HG03558 (cell line): Measurements from ENCODE around the gene FCHSD2.

ENCODE experiments used
- ATAC-seq: cut with Tn5 transposase; IDR thresholded peaks from one replicate; pipeline ENCODE4 v1.9.1; 2021; ENCODE audit warnings: moderate number of reproducible peaks; ENCODE audit not compliant: unreplicated experiment; ENCODE audit errors: extremely low read depth

FCHSD2 gene

DNA sequence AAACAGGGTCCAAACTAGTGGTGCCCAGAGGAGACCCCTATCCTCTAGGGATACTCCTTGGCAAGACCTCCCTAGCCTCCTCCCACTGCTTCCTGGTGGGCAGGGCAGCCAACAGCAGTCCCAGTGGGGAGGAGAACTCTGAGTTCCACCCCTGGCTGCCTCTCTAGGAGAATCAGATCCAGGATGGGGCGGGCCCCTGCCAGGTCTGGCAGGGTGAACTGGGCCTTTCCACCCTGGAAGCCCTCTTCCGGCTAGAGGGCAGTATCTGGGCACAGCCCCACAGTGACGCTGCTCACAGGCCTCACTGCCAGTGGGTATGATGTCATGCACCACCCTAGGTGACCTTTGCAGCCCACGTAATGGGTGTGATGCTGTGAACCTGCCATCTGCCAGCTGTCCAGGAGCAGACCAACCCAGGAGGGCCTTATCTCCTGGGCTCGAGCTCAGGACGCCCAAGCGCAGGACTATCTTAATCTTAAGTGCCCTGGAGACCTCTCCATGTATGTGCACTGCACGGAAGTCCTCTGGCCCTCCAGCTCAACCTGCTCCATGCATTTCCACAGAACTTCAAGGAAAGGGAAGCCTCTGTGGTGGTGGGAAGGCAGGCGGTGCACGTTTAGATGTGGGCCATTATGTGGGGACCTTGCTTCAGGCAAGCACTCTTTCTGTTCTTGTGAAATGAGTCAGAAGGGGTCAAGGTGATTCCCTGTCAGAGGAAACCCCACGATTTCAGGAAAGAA, 31.8 kb upstream of the FCHSD2 start:
- ATAC-seq = no peak

DNA sequence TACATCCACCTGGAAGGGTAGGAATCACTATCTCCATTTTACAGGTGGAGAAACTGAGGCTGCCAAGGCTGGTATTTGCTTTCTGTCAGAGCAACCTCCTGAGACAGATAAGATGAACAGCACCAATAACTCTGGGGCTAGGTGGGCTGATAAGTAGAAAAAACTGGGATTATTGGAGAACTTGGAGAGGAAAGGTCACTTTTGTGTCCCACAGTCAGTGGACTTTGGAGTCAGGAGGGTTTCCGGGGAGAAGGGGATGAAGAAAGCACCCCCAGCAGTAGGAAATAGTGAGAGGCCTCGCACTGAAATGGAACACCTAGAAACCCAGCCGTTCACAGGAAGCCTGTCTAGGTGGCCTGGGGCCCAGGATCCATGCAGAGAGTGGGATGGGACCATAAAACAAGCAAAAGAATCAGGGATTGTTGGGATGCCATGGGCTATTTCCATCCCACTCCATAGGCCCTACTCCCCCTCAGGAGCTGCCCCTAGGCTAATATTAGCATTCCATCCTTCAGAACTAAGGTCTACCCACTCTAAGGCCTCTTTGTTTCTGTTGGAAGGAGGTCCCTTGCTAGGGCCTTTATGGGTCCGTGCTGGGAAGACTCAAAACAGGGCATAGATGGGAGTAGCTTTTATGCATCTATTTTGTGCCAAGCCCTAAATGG, 31.0 kb upstream of the FCHSD2 start:
- ATAC-seq = no peak

DNA sequence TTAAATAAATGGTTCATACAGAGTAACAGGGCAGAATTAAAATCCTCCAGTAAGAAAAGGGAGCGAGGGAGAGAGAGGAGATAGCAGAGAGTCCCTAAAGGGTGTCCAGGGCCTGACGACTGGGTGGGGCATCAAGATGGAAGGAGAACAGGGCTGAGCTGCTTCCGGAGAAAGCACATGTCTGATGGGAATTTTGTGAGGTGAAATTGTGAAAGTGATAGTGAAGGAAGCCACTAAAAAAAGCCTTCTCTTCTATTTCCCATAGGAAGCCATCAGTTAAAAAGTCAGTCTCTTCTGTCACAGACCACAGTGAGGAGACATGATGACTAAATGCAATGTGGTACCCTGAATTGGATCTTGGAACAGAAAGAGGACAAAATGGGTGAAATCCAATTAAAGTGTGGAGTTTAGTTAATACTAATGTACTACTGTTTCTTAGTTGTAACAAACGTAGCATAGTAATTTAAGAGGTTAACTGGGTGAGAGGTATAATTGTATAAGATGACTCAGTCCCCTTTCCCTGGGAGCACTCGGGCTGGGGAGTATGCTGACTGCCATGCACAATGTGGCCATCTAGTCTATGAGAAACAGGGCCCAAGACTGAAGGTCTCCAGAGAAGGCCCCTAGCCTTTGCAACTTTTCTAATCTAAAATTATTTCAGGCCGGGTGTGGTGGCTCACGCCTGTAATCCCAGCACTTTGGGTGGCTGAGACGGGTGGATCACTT, 29.5 kb upstream of the FCHSD2 start:
- ATAC-seq = no peak

DNA sequence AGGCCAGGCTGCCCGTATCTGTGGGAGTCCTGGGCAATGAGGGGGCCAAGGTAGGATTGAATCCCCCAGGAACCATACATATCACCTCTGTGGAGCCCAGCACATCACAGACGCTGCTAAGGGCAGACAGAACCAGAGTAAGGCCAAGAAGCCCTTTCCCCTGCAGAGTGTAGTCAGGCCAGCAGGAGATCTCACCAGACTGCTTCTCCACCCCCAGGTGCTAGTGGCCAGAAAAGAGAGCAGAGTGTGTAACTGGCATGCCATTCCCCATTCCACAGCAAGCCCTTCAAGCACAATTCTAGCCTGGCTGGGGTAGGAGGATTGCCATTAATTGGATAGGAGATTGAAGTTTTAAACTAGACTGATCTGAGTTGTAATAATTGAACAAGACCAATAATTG, 28.0 kb upstream of the FCHSD2 start:
- ATAC-seq = no peak

DNA sequence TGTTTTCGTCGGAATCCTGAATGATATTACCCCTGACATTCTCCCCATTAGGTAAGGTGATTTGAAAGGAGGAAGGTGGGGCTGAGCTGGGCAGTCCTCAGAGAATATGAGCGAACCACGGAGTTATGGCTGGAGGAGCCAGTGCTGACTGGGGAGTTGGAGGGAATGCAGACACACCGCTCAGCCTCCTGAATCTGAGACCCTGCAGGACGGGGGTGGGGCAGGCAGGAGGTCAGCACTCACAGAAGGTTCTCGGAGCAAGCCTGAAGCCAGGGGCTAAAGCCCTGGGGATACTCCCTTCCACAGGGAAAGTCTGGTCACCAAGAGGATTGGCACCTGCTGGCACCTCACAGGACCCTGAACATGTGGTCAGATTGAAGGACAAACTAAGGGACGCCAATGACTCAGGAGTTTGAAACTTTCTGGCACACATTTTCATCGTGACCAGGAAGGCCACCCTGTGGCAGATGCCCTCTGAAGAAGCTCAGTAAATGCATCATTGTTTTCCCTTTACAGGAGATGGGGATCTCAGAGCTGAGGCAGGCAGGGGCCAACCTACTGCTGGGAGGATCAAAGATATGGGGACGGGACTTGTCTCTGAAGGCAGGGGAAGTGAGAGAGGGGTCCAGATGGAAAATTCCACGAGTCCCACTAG, 26.9 kb upstream of the FCHSD2 start:
- no peak for ATAC-seq

DNA sequence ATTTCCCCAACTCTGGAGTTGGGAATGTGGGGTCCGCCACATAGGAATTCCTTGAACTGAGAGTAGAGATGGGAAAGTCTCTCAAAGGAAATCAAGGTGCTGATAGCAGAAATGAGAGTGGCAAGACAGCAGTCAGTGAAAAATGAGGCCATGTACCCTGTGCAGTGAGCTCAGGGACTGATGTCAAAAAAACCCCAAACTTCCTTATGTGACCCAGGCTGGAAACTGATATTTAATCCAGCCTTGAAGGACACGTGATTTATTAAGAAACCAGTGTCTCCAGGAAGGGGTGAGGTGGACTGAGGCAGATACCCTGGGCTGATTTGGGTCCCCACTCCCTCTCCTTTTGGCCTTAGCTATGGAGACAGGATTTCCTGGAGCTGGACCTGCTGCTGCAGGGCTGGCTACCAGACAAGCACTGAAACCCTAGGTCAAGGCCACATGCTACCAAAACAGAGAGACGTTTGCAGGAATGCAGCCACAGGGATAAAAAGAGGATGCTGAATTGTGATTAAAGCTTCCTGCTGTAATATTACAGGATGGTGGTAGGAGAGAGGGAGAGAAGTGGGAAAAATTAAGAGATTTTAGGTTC, 25.3 kb upstream of the FCHSD2 start:
- ATAC-seq = no peak

DNA sequence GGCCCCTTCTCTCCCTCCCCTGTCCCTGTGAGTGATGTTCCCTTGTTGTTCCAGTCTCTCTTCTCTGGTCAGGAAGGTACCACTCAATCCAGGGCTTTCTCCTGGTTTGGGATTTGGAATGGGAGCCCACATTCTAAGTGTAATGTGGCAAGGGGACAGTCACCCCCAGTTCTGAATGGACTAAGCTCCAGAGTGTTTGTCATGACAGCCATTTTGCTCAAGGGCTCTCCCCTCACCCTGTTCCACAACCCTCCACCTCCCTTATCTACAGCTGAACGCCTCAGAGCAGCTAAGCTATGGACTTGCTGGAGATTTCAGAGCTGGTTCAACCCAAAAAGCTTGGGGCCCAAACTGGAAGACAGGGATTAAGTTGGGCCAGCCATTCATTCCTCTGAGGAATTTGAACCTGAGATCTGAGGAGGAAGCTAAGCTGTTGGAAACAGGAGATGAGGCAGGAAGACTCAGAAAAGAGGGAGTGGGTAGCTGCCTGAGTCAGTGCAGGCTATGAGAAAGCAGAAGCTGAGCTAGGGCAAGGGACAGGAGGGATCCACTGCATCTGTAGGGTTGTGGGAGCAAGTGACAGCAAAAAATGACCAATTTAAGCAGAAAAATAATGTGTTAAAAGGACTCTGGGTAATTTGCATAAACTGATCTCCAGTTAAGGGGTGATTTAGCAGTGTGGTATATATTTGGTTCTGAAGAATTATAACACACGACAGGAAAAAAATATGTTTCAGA, 22.9 kb upstream of the FCHSD2 start:
- ATAC-seq = no peak

GRCh38 chr11:73163638-73164174, 21.6 kb upstream of the FCHSD2 start:
- ATAC-seq = no peak

- no peak for ATAC-seq
Observed at GRCh38 chr11:73162196-73162740, 20.1 kb upstream of the FCHSD2 start.

GRCh38 chr11:73160005-73160760, 18.1 kb upstream of the FCHSD2 start:
- no peak for ATAC-seq

GRCh38 chr11:73159297-73159696, 17.2 kb upstream of the FCHSD2 start:
- ATAC-seq = no peak

DNA sequence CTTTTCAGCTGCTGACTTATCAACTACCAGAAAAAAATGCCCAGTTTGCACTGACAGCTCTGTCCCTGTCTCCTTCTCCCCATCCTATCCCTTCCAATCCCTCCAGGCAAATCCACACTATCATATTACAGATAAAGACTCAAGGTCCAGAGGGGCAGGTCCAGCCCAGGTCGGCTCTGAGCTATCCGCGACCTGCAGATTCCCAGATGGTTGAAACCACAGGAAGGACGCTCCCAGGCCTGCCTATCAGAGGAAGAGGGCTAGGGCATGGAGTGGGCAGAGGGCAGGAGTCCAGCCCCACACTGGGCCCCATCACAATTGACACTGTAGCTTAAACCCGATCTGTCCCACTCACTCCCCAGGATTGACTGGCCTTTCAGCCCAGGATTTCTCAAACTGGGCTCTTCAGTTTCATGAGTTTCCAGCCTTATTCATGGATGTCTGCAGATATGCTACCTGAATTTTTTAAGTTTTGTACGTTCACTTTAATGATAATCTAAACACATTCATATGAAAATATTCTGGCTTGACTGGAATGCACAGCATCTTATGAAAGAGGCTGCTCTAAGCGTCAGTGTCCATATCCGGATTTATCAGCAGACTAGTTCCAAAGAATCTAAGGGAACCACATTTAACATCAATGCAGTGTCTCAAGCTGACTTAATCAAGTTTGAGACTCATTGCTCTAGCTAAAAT, 16.4 kb upstream of the FCHSD2 start:
- ATAC-seq = no peak

DNA sequence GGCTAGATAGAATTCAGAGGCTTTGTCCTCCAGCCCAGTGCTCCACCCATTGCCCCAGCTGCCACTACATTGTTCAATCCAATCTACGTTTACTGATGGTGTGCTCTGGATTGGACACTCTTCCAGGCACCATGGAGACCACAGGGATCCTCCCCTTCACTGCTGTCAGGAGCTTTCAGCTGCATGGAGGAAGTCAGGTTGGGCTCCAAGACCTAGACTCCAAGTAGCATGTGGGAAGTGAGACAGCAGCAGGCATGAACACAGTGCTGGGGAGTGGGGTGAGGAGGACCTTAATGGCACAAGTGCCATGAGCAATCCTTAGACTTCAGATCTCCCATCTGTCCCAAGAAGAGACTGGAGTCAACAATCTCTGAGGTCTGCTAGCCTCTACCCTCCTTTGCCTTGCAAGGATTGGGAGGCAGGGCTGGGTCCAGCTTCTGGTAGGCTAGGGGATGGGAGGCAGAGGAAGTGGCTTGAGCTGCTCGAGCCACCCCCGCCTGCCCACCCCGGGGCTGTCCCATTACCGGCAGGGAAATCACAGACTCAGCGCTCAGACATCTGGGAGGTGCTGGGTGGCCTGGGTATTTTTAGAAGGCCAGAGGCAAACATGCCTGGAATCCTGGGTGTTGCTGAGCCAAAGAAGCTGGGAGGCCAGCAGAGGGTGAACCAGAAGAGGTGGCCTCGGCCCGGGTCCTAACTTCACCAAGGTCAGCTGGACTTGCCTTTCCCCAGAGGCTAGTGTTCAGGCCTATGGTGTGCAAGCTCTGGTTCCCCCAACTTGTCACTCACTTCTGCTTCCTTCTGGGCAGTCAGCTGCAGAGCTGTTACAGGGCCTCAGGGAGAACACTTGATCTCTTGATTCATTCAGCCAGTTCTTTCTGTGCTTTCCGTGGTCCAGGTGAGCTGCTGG, 15.2 kb upstream of the FCHSD2 start:
- ATAC-seq = no peak

DNA sequence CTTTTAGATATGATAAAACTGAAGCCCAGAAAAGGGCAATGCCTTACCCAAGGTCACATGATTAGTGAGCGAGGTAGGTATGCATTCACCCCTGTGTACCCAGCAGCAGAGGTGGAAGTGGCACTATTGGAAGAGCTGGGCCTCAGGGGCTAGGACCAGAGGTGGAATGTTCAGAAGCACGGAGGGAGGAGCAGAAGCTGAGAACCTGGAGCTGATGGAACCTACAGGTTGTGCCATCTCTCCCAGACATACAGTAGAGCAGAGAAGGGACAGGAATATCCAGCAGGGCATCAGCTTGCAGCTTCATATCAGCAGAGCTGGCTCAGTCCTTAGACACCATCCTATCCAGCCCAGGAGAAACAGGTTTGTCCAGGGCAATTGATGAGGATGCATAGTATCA, 14.6 kb upstream of the FCHSD2 start:
- no peak for ATAC-seq

GRCh38 chr11:73156114-73156513, 14.0 kb upstream of the FCHSD2 start:
- ATAC-seq = no peak

DNA sequence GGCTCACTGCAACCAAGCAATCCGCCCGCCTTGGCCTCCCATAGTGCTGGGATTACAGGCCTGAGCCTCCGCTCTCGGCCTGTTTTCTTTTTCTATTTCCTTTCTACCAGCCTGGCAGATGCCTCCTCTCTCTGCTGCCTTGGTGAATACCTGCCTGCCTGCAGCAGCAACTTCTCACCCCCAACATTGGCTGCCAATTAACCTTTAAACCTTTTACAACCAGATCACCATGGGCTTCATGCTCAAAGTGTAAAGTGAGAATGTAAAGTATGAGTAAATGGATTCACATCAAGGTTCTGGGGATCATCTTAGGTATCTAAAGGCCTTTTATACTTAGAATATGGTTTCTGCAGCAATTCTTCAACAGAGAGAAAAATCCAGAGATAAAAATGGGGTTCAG, 13.0 kb upstream of the FCHSD2 start:
- no peak for ATAC-seq

DNA sequence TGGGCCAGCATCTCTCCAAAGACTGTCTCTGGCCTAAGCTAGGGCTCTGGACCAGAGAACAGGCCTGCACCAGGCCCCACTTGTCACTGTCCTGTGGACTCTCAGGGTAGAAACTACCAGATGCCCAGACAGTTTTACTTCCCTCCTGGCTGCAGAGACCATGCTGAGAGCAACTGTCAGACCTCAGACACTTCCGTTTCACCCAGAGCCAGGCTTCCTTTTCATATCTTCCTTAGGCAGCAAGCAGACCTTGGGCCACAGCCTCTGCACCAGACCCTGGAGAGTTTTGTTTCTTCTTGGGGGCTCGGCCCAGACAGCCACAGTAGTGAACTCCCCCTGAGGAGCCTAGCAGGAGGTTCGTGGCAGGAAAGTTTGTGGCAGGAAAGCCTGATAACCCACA, 12.1 kb upstream of the FCHSD2 start:
- no peak for ATAC-seq
